ENCODE measurements around the gene PPARG.

DNA sequence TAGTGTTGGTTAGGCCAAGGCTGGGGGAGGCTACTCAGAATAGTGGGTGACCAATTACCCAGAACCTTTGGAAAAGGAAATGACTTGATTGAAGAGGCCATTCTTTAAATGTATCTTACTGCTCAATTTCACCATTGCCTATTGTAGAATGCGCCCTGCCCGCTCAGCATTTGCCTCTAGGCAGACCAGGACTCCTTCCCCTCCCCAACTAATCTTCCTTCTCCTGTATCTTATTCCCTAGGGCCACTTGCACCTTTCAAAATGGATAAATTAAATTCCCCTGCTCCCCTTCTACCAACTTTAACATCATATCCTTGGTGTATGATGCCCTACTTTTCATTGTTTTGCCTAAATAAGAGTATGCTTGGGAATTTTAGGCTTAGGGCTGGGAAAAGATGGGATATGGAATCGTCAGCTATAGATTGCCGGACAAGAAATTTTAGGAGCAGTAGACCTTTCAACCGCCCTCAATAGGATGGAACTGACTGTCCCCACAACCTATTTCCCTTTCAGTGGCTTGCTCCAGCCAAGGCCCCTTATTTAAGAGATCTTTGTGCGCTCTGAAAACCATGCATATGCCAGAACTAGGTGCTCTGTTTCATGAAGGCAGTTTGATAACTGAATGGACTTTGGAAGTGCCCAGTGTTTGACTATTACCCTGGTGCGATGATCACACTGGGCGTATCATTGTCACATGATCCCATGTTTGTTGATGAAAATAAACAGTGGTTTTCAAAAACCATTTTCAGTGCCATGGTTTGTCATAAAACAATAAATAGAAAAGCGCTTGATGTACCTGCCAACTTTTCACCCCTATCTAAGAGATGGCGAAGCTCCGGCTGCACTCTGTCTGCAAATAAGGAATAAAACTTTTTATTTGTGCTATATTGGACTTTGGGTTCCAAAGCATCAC is 121.1 kb downstream of the PPARG start:
- TF ChIP-seq, protein P1, sequence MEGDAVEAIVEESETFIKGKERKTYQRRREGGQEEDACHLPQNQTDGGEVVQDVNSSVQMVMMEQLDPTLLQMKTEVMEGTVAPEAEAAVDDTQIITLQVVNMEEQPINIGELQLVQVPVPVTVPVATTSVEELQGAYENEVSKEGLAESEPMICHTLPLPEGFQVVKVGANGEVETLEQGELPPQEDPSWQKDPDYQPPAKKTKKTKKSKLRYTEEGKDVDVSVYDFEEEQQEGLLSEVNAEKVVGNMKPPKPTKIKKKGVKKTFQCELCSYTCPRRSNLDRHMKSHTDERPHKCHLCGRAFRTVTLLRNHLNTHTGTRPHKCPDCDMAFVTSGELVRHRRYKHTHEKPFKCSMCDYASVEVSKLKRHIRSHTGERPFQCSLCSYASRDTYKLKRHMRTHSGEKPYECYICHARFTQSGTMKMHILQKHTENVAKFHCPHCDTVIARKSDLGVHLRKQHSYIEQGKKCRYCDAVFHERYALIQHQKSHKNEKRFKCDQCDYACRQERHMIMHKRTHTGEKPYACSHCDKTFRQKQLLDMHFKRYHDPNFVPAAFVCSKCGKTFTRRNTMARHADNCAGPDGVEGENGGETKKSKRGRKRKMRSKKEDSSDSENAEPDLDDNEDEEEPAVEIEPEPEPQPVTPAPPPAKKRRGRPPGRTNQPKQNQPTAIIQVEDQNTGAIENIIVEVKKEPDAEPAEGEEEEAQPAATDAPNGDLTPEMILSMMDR (IDR thresholded peaks at IDR 0.05) = no peak
- no peak for TF ChIP-seq POLR2AphosphoS5 (IDR thresholded peaks at IDR 0.05; ENCODE audit: low read depth, low read length)
- no peak for TF ChIP-seq SIN3A (IDR thresholded peaks at IDR 0.05; ENCODE audit: borderline replicate concordance, low read depth, low read length)

Data from SK-N-SH (cell line).